Hepatocyte (in vitro differentiated cells): ENCODE results near the gene DVL2. TPM values are rescaled to one million over a fixed set of nuclear protein-coding genes. Genes with fewer than 3 reads are reported as not detected.

Experiments
- DNase-seq: peaks from one replicate; pipeline ENCODE4 v3.0.0-alpha.2; 2016; ENCODE audit warnings: low spot score
- H2AFZ ChIP-seq: fragments of 200-600 bp; sonication (generic); 2 replicates; pipeline ENCODE4 v1.6.0; 2016; ENCODE audit warnings: antibody characterized with exemption, mild to moderate bottlenecking
- H3K27ac ChIP-seq: fragments of 200-600 bp; sonication (generic); 2 replicates; pipeline ENCODE4 v1.5.1; 2016; ENCODE audit warnings: mild to moderate bottlenecking
- H3K27me3 ChIP-seq: fragments of 200-600 bp; sonication (generic); 2 replicates; pipeline ENCODE4 v1.6.1; 2016
- H3K36me3 ChIP-seq: fragments of 200-600 bp; sonication (generic); replicated peaks from 2 replicates; pipeline ENCODE4 v1.5.1; 2016; ENCODE audit warnings: low read depth; ENCODE audit not compliant: insufficient read depth
- H3K4me1 ChIP-seq: fragments of 200-600 bp; sonication (generic); 2 replicates; pipeline ENCODE4 v1.5.1; 2016; ENCODE audit warnings: mild to moderate bottlenecking, moderate library complexity; ENCODE audit not compliant: insufficient read depth
- H3K4me2 ChIP-seq: fragments of 200-600 bp; sonication (generic); 2 replicates; pipeline ENCODE4 v1.6.0; 2016
- H3K4me3 ChIP-seq: fragments of 200-600 bp; sonication (generic); 2 replicates; pipeline ENCODE4 v1.5.1; 2016; ENCODE audit warnings: mild to moderate bottlenecking
- H3K79me2 ChIP-seq: fragments of 200-600 bp; sonication (generic); 2 replicates; pipeline ENCODE4 v1.6.0; 2017; ENCODE audit warnings: mild to moderate bottlenecking
- H3K9me2 ChIP-seq: fragments of 200-600 bp; sonication (generic); replicated peaks from 2 replicates; pipeline ENCODE4 v1.6.0; 2017; ENCODE audit warnings: mild to moderate bottlenecking; ENCODE audit not compliant: insufficient read depth
- H3K9me3 ChIP-seq: fragments of 200-600 bp; sonication (generic); 2 replicates; pipeline ENCODE4 v1.5.1; 2016; ENCODE audit warnings: low read depth, mild to moderate bottlenecking
- H4K20me1 ChIP-seq: fragments of 200-600 bp; sonication (generic); 2 replicates; pipeline ENCODE4 v1.6.0; 2016; ENCODE audit warnings: mild to moderate bottlenecking; ENCODE audit not compliant: insufficient read depth, poor library complexity, severe bottlenecking
- CTCF ChIP-seq: fragments of 200-600 bp; sonication (generic); IDR thresholded peaks from 2 replicates; pipeline ENCODE4 v1.5.1; 2016; ENCODE audit warnings: antibody characterized with exemption, mild to moderate bottlenecking; ENCODE audit not compliant: poor library complexity
- EZH2 ChIP-seq: fragments of 200-600 bp; sonication (generic); IDR thresholded peaks from 2 replicates; pipeline ENCODE4 v1.6.1; 2016; ENCODE audit warnings: antibody characterized with exemption, mild to moderate bottlenecking, borderline replicate concordance
- EZH2phosphoT487 ChIP-seq: fragments of 200-600 bp; sonication (generic); IDR thresholded peaks from one replicate; pipeline ENCODE4 v1.6.1; 2018; ENCODE audit warnings: antibody characterized with exemption, mild to moderate bottlenecking, low read depth, moderate library complexity; ENCODE audit not compliant: unreplicated experiment, severe bottlenecking
- WGBS: methylation state at CpG from one replicate; pipeline ENCODE4 v1.1.6; 2016; ENCODE audit warnings: low lambda C conversion rate; ENCODE audit errors: missing lambda C conversion rate; 5-methylcytosine and 5-hydroxymethylcytosine counted together
- polyA plus RNA-seq: library from polyadenylated mRNA; unstranded; fragments of >200 nt; fragmentation: Nextera tagmentation; extraction: Ambion mirVana; gene quantifications from 2 replicates; pipeline ENCODE4 v1.2.1, GENCODE V29; 2016
- total RNA-seq: library from RNA; depleted of rRNA; stranded (reverse); fragments of >200 nt; gene quantifications from 2 replicates; pipeline ENCODE4 v1.2.3, GENCODE V29; 2014

The DVL2 gene
- total and polyA plus RNA-seq, 2 experiments from 2014 or later: 62.1 to 74.7 TPM

GRCh38 chr17:7260651-7261378 lies 26.5 kb upstream of the DVL2 start:
- Histone ChIP-seq H3K4me1 (peaks cover 34% of the 10 kb centered on the region), H3K4me3 (peak overlapping the region; percentile 87), H3K36me3 (no peaks in the 10 kb centered on the region), H3K9me2 (no peaks in the 10 kb centered on the region), H2AFZ (peak overlapping the region; percentile 61), H3K9me3 (no peaks in the 10 kb centered on the region), H3K27ac (peak overlapping the region; percentile 94), H3K27me3 (peaks cover 5% of the 10 kb centered on the region), H4K20me1 (no peaks in the 10 kb centered on the region), H3K4me2 (peak overlapping the region; percentile 78), H3K79me2 (peaks cover 49% of the 10 kb centered on the region)
- TF ChIP-seq CTCF: no peak
- no peak for TF ChIP-seq EZH2phosphoT487
- no peak for TF ChIP-seq EZH2
- 7% methylated on average over 40 of the region's 54 CpGs for WGBS
- peak; percentile 83 for DNase-seq

GRCh38 chr17:7260151-7260550 lies 25.8 kb upstream of the DVL2 start:
- no peak overlapping the region for H2AFZ ChIP-seq
- TF ChIP-seq EZH2phosphoT487 (no peak), CTCF (no peak), EZH2 (no peak)
- DNase-seq: peak; percentile 21
- no peaks in the 10 kb centered on the region for H3K9me2 ChIP-seq
- H3K4me1 ChIP-seq: peaks cover 34% of the 10 kb centered on the region
- 93% methylated on average over 4 of the region's 4 CpGs for WGBS
- peak overlapping the region; percentile 87 for H3K4me3 ChIP-seq
- peak overlapping the region; percentile 94 for H3K27ac ChIP-seq
- no peaks in the 10 kb centered on the region for H3K9me3 ChIP-seq
- H3K4me2 ChIP-seq: peak overlapping the region; percentile 78
- no peaks in the 10 kb centered on the region for H4K20me1 ChIP-seq
- peaks cover 5% of the 10 kb centered on the region for H3K27me3 ChIP-seq
- H3K36me3 ChIP-seq: no peaks in the 10 kb centered on the region
- peaks cover 55% of the 10 kb centered on the region for H3K79me2 ChIP-seq

GRCh38 chr17:7259555-7259889 lies 25.2 kb upstream of the DVL2 start:
- Histone ChIP-seq H3K27ac (peak overlapping the region; percentile 94), H3K9me3 (no peaks in the 10 kb centered on the region), H3K4me3 (no peak overlapping the region), H3K9me2 (no peaks in the 10 kb centered on the region), H3K27me3 (peaks cover 5% of the 10 kb centered on the region), H3K4me2 (peak overlapping the region; percentile 78), H3K4me1 (peaks cover 34% of the 10 kb centered on the region), H2AFZ (no peak overlapping the region), H3K79me2 (peaks cover 62% of the 10 kb centered on the region), H4K20me1 (no peaks in the 10 kb centered on the region), H3K36me3 (no peaks in the 10 kb centered on the region)
- no peak for DNase-seq
- WGBS: 98% methylated on average over 6 of the region's 6 CpGs
- no peak for TF ChIP-seq CTCF
- TF ChIP-seq EZH2phosphoT487: no peak
- no peak for TF ChIP-seq EZH2
